Peyer's patch (tissue), 4 donors: ENCODE measurements around the gene COL4A1.

ENCODE experiments used
- POLR2A ChIP-seq, 2 donors: fragments of 450-650 bp; IDR thresholded peaks; one replicate each; pipeline ENCODE4 v1.5.1; 2017; ENCODE audit warnings: antibody characterized with exemption in 2 of 2, mild to moderate bottlenecking in 2 of 2, moderate library complexity in 2 of 2
- TF ChIP-seq, protein P1 (sequence below), 6 experiments: fragments of 450-650 bp in 4 of 6; fragments of 200-600 bp in 2 of 6; sonication (generic) in 1 of 6; IDR thresholded peaks; one replicate each; pipeline ENCODE4 v1.5.1; 2017 to 2019; ENCODE audit warnings: antibody characterized with exemption in 6 of 6, mild to moderate bottlenecking in 3 of 6, moderate library complexity in 1 of 6

DNA sequence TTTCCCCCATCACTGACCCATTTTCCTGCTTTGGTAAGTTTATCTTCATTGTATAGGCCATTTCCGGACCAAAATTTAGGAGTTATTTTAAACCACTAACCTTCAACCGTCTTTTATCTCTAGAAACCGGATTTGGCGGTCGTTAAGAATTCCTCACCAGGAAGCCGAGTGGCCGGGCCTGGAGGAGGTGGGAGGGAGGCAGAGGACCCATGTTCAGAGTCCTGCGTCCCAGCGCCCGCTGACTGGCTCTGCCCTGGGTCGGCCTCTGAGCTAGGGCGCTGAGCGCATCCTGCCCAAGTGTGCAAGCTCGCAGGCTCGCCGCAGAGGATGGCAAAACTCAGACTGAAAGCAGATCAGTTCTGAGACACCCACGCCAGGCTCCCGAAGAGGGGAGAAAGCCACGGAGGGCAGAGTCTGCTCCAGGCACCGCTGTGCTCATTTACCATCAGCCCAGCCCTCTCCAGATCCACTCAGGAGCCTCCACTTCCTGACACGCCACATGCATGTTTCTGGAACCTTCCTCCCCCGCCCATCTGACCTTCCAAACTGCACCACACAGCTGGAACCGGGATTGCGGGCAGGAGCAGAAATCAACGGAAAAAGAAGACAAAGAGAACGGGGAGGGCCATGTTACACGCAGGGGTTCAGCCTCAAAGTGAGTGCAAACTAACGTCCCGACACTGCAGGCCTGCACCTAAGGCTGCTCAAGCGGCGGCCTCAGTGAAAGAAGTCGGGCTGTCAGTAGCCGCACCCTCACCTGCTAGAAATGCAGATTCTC is 8.3 kb downstream of the COL4A1 start:
- TF ChIP-seq, protein P1, sequence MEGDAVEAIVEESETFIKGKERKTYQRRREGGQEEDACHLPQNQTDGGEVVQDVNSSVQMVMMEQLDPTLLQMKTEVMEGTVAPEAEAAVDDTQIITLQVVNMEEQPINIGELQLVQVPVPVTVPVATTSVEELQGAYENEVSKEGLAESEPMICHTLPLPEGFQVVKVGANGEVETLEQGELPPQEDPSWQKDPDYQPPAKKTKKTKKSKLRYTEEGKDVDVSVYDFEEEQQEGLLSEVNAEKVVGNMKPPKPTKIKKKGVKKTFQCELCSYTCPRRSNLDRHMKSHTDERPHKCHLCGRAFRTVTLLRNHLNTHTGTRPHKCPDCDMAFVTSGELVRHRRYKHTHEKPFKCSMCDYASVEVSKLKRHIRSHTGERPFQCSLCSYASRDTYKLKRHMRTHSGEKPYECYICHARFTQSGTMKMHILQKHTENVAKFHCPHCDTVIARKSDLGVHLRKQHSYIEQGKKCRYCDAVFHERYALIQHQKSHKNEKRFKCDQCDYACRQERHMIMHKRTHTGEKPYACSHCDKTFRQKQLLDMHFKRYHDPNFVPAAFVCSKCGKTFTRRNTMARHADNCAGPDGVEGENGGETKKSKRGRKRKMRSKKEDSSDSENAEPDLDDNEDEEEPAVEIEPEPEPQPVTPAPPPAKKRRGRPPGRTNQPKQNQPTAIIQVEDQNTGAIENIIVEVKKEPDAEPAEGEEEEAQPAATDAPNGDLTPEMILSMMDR (IDR thresholded peaks at IDR 0.05): no peak
- TF ChIP-seq POLR2A (IDR thresholded peaks at IDR 0.05): no peak
